HG03457 (cell line): ENCODE results near the gene BMPER.

Experiments used
- ATAC-seq: cut with Tn5 transposase; IDR thresholded peaks from one replicate; pipeline ENCODE4 v1.9.1; 2021; ENCODE audit warnings: moderate number of reproducible peaks; ENCODE audit not compliant: unreplicated experiment

BMPER gene

DNA sequence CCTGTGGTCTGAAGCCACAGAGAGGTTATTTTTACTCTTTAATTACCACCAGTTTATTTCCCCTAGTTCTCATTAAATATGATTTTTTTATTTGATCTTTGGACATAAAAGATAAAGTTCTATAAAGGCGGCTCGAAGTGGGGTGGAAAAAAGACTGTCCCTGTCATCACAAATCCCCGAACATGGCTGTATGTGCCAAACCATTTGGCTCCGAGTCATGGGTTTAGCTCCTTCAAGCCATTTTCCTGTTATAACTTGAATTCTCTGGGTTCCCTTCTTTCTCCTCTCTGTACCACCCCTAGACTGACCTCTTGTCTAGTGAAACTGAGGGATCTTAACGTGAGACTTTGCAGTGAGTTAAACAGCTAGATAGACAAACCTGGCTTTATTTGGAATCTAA lies 181.6 kb downstream of the BMPER start:
- ATAC-seq: no peak

GRCh38 chr7:34087892-34088891 lies 182.9 kb downstream of the BMPER start:
- no peak for ATAC-seq

DNA sequence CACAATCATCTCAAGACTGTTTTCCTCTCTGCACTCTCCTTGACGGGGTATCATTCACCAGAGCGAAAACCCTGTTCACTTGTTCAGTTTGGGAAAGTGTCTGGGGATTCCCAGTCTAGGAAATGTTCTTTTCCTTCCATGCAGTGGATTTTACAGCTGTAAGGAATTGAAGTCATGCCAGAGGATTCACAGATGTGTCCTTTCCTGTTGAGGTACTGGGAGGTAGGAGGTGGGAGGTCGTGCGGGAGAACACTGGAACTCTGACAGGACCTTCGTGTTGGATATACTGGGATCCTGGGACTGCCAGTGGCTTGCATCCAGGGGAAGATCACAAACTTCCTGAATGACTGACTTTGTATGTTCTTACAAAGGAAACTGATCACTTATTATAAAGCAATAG lies 185.5 kb downstream of the BMPER start:
- no peak for ATAC-seq

DNA sequence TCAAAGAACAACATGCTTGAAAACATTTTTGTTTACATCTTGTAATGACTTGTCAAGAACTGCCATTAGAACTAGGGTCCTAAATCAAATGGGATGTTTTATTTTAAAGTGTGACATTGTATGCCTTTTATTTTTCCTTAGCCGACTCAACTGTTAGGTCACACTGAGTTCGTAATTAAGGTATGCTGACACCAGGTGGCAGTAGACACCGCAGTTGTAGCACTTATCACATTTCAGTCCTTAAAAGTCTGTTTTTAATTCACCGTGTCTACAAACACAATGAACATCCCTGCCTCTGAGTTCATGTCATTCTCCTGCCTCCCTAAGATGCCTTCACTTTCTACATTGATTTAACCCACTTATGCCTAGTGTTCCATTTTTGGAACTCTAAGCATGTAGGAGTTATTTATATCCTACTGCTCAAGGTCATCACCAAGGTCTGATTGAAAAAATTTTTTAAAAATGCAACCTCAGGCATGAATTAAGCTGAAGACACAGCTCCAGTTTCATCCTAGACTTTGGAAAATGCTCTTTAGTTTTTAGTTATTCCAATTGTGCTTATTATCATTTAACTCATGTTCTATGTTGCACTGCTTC lies 186.1 kb downstream of the BMPER start:
- ATAC-seq: no peak

- no peak for ATAC-seq
Measured at GRCh38 chr7:34093276-34093675, 187.9 kb downstream of the BMPER start.

DNA sequence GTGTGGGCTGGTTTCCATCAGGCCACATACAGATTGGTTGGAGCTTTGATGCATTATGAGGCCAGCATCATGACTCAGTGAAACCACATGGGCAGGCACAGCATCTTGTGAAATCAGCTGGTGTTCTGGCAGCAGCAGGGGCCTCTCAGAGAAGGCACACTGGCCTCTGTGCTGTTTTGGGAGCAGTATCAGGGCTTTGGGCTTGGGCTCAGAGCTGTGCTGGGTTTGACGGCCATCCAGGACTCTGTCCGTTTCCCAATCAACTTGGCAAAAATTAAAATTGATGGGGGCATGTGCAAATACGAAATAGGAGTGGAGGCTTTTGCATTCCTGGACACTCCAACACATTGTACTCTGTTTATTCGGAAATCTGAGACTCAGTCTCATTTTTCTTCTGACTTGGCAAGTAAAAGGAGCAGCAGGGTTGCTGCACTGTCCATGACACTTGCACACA lies 190.9 kb downstream of the BMPER start:
- ATAC-seq: no peak

DNA sequence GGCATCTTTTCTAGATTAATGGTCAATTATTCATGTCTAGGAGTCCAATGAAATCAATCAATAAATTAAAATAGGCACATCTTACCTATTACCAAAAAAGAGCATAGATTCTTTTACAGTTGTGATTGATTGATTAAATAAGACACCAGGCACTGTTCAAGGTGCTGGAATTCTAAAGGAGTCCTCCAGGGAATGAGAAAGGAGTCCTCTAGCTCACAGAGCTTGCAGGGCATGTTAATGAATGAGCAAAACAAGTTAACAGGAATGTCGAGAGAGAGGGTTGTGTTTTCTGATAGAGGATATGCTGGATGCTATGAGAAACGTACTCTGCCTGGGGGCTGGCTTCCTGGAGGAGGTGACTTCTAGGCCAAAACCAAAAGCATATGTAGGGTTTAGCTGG lies 191.4 kb downstream of the BMPER start:
- no peak for ATAC-seq

GRCh38 chr7:34100661-34101060 lies 195.3 kb downstream of the BMPER start:
- no peak for ATAC-seq

DNA sequence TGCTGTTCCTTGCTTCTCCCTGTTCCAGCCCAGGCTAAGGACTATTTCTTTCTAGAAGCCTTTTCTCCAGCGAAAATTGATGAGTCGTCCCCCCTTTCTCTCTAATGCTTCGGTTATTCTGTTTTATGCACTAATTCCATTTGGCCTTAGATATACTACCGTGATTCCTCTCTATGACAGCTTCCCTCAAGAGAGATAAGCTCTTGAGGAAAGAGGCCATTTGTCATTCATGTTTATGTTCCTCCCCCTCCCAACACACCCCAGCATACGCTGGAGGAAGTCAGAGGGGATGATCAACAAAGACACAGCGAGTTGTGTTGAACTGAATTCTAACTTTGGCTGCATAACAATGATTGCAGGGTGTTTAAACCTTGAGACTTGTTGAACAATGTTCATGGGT lies 198.8 kb downstream of the BMPER start:
- ATAC-seq: no peak

- ATAC-seq: no peak
Measured at GRCh38 chr7:34104992-34105391, 199.7 kb downstream of the BMPER start.

DNA sequence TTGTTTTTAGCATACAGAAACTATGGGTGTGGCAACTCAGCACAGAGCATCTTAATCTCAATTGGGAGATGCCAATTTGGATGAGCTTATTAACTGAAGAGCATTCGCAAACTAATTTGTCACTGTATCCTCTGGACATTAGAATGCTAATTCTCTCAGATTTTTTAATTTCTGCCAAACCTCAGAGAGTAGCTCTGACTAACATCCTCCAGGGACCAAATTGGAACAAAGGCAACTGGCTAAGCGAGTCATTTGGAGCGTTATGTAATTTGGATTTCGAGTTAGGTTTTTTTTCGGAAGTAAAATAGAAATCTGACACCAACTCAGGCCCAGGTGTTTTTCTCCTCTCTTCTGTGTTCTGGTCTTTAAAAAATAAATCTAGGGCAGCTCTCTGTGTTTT lies 201.9 kb downstream of the BMPER start:
- ATAC-seq: no peak

GRCh38 chr7:34108165-34108564 lies 202.8 kb downstream of the BMPER start:
- no peak for ATAC-seq

GRCh38 chr7:34109936-34110780 lies 204.8 kb downstream of the BMPER start:
- no peak for ATAC-seq

GRCh38 chr7:34111031-34111430 lies 205.7 kb downstream of the BMPER start:
- ATAC-seq: no peak

- ATAC-seq: no peak
Measured at GRCh38 chr7:34115503-34115902, 210.2 kb downstream of the BMPER start.

DNA sequence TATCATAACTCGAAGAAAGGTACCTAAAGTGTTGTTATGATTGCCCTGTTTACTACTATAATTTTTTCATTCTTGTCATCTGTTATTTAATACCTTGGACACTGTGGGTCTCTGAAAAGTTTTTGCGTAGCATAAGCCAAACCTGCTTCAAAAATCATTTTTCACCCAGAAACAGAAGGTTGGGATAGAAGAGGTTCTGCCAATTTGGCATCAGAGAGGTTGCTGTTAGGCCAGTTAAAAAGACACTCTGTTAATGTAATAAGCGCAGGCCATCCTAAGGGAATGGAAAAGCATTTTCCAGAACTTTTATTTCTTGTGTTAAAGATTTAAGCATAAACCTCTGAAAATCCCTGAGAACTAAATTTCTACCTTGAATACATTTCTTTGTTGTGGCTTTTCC lies 212.2 kb downstream of the BMPER start:
- no peak for ATAC-seq

GRCh38 chr7:34121366-34121765 lies 216.0 kb downstream of the BMPER start:
- ATAC-seq: no peak

- no peak for ATAC-seq
Measured at GRCh38 chr7:34123316-34123715, 218.0 kb downstream of the BMPER start.

DNA sequence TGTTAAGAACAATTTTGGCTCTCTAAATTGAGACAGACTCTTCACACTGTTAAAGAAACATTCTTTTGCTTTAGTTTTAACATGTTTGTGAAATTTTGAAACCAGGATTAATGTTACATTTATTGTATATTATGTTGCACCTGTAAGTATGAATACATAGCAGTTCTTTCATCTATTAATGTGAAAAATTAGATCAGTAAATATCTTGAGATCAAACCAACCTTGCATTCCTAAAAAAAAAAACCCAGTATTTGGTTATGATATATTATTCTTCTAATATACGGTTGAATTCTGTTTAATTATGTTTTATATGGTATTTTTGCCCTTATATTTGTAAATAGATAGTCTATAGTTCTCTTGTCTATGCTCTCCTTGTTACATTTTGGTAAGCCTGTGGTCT lies 219.4 kb downstream of the BMPER start:
- ATAC-seq: no peak

DNA sequence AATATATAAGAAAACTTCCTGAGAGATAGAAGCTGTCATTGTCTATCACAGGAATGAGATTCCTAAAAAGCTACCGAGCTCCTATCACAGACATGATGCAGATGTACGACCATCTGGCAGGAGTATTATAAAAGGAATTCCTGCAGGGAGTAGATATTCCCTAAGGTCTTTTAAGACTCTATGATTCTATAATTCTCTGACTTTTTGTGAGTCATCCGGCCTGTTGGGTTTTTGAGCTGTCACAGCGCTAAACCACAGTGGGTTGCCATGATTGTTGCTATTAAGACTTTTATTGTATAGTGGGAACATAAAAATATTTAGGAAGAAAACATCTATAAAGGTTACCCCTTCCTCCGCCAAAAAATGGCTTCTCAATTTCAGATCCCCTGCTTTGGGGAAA lies 223.4 kb downstream of the BMPER start:
- no peak for ATAC-seq

DNA sequence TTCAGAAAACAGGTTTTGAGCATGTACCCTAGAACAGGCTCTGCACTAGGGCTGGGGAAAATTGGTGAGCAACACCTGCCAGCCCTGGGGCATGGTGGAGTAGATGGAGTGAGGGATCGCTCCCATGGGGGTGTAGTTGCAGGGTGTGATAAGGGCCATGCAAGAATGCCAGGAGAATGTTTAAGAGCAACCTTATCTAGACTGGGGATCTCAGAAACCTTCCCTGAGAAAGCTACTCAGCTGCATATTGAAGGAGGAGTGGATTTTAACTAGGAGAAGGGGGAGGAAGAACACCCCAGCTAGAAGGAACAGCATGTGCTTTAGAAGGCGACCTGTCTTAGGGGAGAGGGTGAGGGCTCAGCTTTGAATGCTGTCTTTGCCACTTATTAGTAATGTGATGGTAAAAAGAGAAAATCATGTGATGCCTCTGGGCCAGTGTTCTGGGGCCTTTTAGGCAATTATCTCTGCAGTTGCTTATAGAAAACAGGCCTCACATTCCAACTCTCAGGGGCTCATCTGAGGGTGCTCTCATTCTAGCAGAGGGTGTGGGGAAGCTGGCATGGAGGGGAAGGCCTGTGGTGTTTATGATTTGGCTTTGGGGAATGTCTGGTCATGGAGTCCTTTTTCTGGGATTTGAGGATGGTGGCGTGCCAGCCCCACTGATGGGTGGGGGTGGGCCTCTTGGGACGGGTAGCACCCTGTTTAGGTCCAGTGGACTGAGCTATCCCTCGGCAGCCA lies 225.4 kb downstream of the BMPER start:
- no peak for ATAC-seq
